Measurements from ENCODE around the gene KIF25. TPM values are rescaled to one million over a fixed set of nuclear protein-coding genes. Genes with fewer than 3 reads are reported as not detected.

The KIF25 gene
- total RNA-seq, 1 experiment from 2014 or later, result 0.59 TPM

- no peaks in the 10 kb centered on the region for H3K27me3 ChIP-seq (ENCODE audit: insufficient read depth, low read length)
- no peak overlapping the region for H3K56ac ChIP-seq (ENCODE audit: insufficient read length, low read depth, low read length)
- no peak overlapping the region for H4K91ac ChIP-seq (ENCODE audit: insufficient read length, low read depth, low read length)
- Mint-ChIP-seq H3K4me1 (peaks cover 26 to 46% of the 10 kb centered on the region in 2 experiments), H3K36me3 (ENCODE audit: insufficient read depth in 1 of 3, low read depth in 3 of 3) (0 out of 7 replicates have a peak, but pooled peaks cover 0 to 8% (median 0%) of the 10 kb centered on the region in 3 experiments), H3K4me3 (no peak overlapping the region), H3K27me3 (ENCODE audit: low read depth) (peaks cover 10% of the 10 kb centered on the region), H3K27ac (no peak overlapping the region), H3K9me3 (peaks cover 0 to 3% of the 10 kb centered on the region in 2 experiments; a peak in 2 of 5 replicates)
- H2AFZ ChIP-seq (ENCODE audit: low read length), result no peak overlapping the region
- no peak overlapping the region for H3K18ac ChIP-seq (ENCODE audit: insufficient read length, low read depth, low read length)
- no peak overlapping the region for H3K4ac ChIP-seq (ENCODE audit: low read depth, low read length)
- H2BK5ac ChIP-seq (ENCODE audit: insufficient read length, low read length), result no peak overlapping the region
- no peak overlapping the region for H2BK15ac ChIP-seq (ENCODE audit: low read depth, low read length)
- DNase-seq, result no peak
- H2BK12ac ChIP-seq (ENCODE audit: insufficient read length, low read depth, low read length), result no peak overlapping the region
- H4K5ac ChIP-seq (ENCODE audit: insufficient read length, low read depth, low read length), result no peak overlapping the region
- no peak for TF ChIP-seq CTCF (conservative IDR thresholded peaks at IDR 0.05)
- WGBS (ENCODE audit: extremely low coverage, insufficient read length, low lambda C conversion rate), result no CpG with 5 or more reads among the region's 8 CpGs
- no peaks in the 10 kb centered on the region for H3K79me1 ChIP-seq (ENCODE audit: insufficient read depth, low read depth, low read length, poor library complexity, severe bottlenecking)
- H3K4me1 ChIP-seq (ENCODE audit: insufficient read depth, low read length), result no peaks in the 10 kb centered on the region
- H3K9ac ChIP-seq (ENCODE audit: extremely low read depth, insufficient read length, low read length), result no peak overlapping the region
- H3K4me2 ChIP-seq (ENCODE audit: insufficient read depth, insufficient read length, low read length), result no peak overlapping the region
- no peaks in the 10 kb centered on the region for H3K23me2 ChIP-seq (ENCODE audit: insufficient read length, low read depth, low read length, poor library complexity, severe bottlenecking)
- no peak overlapping the region for H3K27ac ChIP-seq (ENCODE audit: insufficient read length, low read depth, low read length)
- H2BK120ac ChIP-seq (ENCODE audit: low read depth, low read length, poor library complexity, severe bottlenecking), result no peak overlapping the region
- H2AK5ac ChIP-seq (ENCODE audit: insufficient read length, low read length), result no peak overlapping the region
- no peaks in the 10 kb centered on the region for H4K20me1 ChIP-seq (ENCODE audit: control insufficient read depth, insufficient read depth, insufficient read length)
- no peak overlapping the region for H3T11ph ChIP-seq (ENCODE audit: low read length)
- no peaks in the 10 kb centered on the region for H3K9me3 ChIP-seq (ENCODE audit: control insufficient read depth, low read depth, low read length)
- H3K14ac ChIP-seq (ENCODE audit: insufficient read depth, low read length), result no peak overlapping the region
- no peaks in the 10 kb centered on the region for H3K79me2 ChIP-seq (ENCODE audit: insufficient read depth, low read length)
- no peak overlapping the region for H2BK20ac ChIP-seq (ENCODE audit: low read depth, low read length, poor library complexity, severe bottlenecking)
- H3K23ac ChIP-seq (ENCODE audit: insufficient read length, low read depth, low read length), result no peak overlapping the region
- H4K8ac ChIP-seq (replicated peaks; ENCODE audit: insufficient read length, low read depth, low read length), result no peak overlapping the region
Measured at GRCh38 chr6:168092541-168092940, 95.1 kb downstream of the KIF25 start.

Data from H9 (cell line).